ENCODE results near the gene NTN3. TPM values are rescaled to one million over a fixed set of nuclear protein-coding genes. Genes with fewer than 3 reads are reported as not detected.

Gene NTN3
- total and polyA plus RNA-seq, 11 donors = 0.09 to 0.50 (median 0.20) TPM; not detected in 5

GRCh38 chr16:2505695-2506094 lies 34.6 kb downstream of the NTN3 start:
- no peak overlapping the region for H3K27ac ChIP-seq
- intact Hi-C loops (cut with DNase I) = loop anchor here in 5 of 10 donors (5.0 to 10.0 kb wide), 5 partner anchors 78 to 501 kb away; partner anchors contain the start of genes CCNF (in 2 of the 5) and ZNF598 (in 1 of the 5)
- TF ChIP-seq CTCF (IDR thresholded peaks at IDR 0.05) (no peak), POLR2A (IDR thresholded peaks at IDR 0.05) (no peak)

GRCh38 chr16:2507052-2507659 lies 36.1 kb downstream of the NTN3 start:
- H3K27me3 ChIP-seq = no peaks in the 10 kb centered on the region
- H3K4me1 ChIP-seq = peaks cover 0 to 67% (median 7%) of the 10 kb centered on the region in 12 donors
- WGBS, 4 donors = 78 to 87% (median 85%) methylated on average over 14 of the region's 14 CpGs
- H3K36me3 ChIP-seq = no peaks in the 10 kb centered on the region
- ATAC-seq (peak in 3 of 4 donors; percentile 18 to 65 (median 22)), DNase-seq (peak in 2 of 5 donors; percentile 34 to 69)
- TF ChIP-seq CTCF (IDR thresholded peaks at IDR 0.05) (no peak), POLR2A (IDR thresholded peaks at IDR 0.05) (no peak)
- intact Hi-C loops (cut with DNase I) = loop anchor here in 5 of 10 donors (5.0 to 10.0 kb wide), 5 partner anchors 80 to 502 kb away; partner anchors contain the start of genes CCNF (in 2 of the 5) and ZNF598 (in 1 of the 5)
- H3K4me3 ChIP-seq = peak overlapping the region in 1 of 12 donors; percentile 23
- H3K27ac ChIP-seq = peak overlapping the region in 6 of 12 donors; percentile 9 to 95 (median 28)
- H3K9me3 ChIP-seq = no peaks in the 10 kb centered on the region

More at GRCh38 chr16:2505695-2506094, 34.6 kb downstream of the NTN3 start:
- Histone ChIP-seq H3K4me1 (peaks cover 0 to 68% (median 17%) of the 10 kb centered on the region in 12 donors), H3K9me3 (no peaks in the 10 kb centered on the region), H3K27me3 (no peaks in the 10 kb centered on the region), H3K4me3 (no peak overlapping the region), H3K36me3 (no peaks in the 10 kb centered on the region)
- WGBS, 4 donors = 85 to 89% (median 88%) methylated on average over 14 of the region's 14 CpGs
- ATAC-seq = no peak
- no peak for DNase-seq

GRCh38 chr16:2507665-2508064 lies 36.6 kb downstream of the NTN3 start:
- WGBS, 4 donors = 75 to 91% (median 89%) methylated on average over 9 to 11 of the region's 11 CpGs
- DNase-seq = peak in 4 of 5 donors; percentile 24 to 84 (median 70)
- H3K27me3 ChIP-seq = no peaks in the 10 kb centered on the region
- TF ChIP-seq POLR2A (IDR thresholded peaks at IDR 0.05) (no peak), CTCF (IDR thresholded peaks at IDR 0.05) (no peak)
- peak overlapping the region in 1 of 12 donors; percentile 23 for H3K4me3 ChIP-seq
- intact Hi-C loops (cut with DNase I) = loop anchor here in 5 of 10 donors (5.0 to 10.0 kb wide), 5 partner anchors 80 to 503 kb away; partner anchors contain the start of genes CCNF (in 2 of the 5) and ZNF598 (in 1 of the 5)
- no peaks in the 10 kb centered on the region for H3K36me3 ChIP-seq
- H3K27ac ChIP-seq = peak overlapping the region in 5 of 12 donors; percentile 9 to 95 (median 28)
- ATAC-seq = peak; percentile 35 to 70 (median 48)
- H3K9me3 ChIP-seq = no peaks in the 10 kb centered on the region
- peaks cover 0 to 66% (median 9%) of the 10 kb centered on the region in 12 donors for H3K4me1 ChIP-seq

- ATAC-seq (no peak), DNase-seq (peak in 1 of 5 donors; percentile 56)
- TF ChIP-seq CTCF (IDR thresholded peaks at IDR 0.05) (no peak), POLR2A (IDR thresholded peaks at IDR 0.05) (no peak)
- no peaks in the 10 kb centered on the region for H3K27me3 ChIP-seq
- peaks cover 0 to 63% (median 9%) of the 10 kb centered on the region in 12 donors for H3K4me1 ChIP-seq
- peak overlapping the region in 1 of 12 donors; percentile 95 for H3K27ac ChIP-seq
- no peak overlapping the region for H3K4me3 ChIP-seq
- H3K36me3 ChIP-seq = no peaks in the 10 kb centered on the region
- 90 to 94% (median 92%) methylated on average over 14 to 18 of the region's 18 CpGs for WGBS, 4 donors
- intact Hi-C loops (cut with DNase I) = loop anchor here in 5 of 10 donors (5.0 to 10.0 kb wide), 5 partner anchors 82 to 504 kb away; partner anchors contain the start of genes CCNF (in 2 of the 5) and ZNF598 (in 1 of the 5)
- H3K9me3 ChIP-seq = no peaks in the 10 kb centered on the region
Observed at GRCh38 chr16:2508722-2509400, 37.8 kb downstream of the NTN3 start.

All from heart left ventricle (tissue), 16 donors.